HG02610 (cell line): Measurements from ENCODE around the gene TEKT2.
A peak's percentile ranks its signal among the peaks of the same experiment; 100 is the strongest.

Experiments
- ATAC-seq: cut with Tn5 transposase; IDR thresholded peaks from one replicate; pipeline ENCODE4 v1.9.1; 2021; ENCODE audit warnings: mild to moderate bottlenecking, moderate library complexity; ENCODE audit not compliant: unreplicated experiment

The TEKT2 gene

GRCh38 chr1:36099681-36100341 lies 15.9 kb downstream of the TEKT2 start:
- peak; percentile 48 for ATAC-seq

GRCh38 chr1:36100376-36100775 lies 16.5 kb downstream of the TEKT2 start:
- ATAC-seq, result no peak

- ATAC-seq, result no peak
Observed at GRCh38 chr1:36101546-36101945, 17.7 kb downstream of the TEKT2 start.

GRCh38 chr1:36106269-36106668 lies 22.4 kb downstream of the TEKT2 start:
- no peak for ATAC-seq

- no peak for ATAC-seq
Observed at GRCh38 chr1:36107394-36107793, 23.5 kb downstream of the TEKT2 start.

- ATAC-seq, result no peak
Observed at GRCh38 chr1:36108314-36108713, 24.4 kb downstream of the TEKT2 start.

GRCh38 chr1:36109041-36109679 lies 25.3 kb downstream of the TEKT2 start:
- no peak for ATAC-seq

- ATAC-seq, result no peak
Observed at GRCh38 chr1:36111151-36111550, 27.3 kb downstream of the TEKT2 start.

- no peak for ATAC-seq
Observed at GRCh38 chr1:36112823-36113222, 28.9 kb downstream of the TEKT2 start.

- no peak for ATAC-seq
Observed at GRCh38 chr1:36114371-36114770, 30.5 kb downstream of the TEKT2 start.

- ATAC-seq, result no peak
Observed at GRCh38 chr1:36115200-36115669, 31.3 kb downstream of the TEKT2 start.

- ATAC-seq, result no peak
Observed at GRCh38 chr1:36115931-36116330, 32.0 kb downstream of the TEKT2 start.

- ATAC-seq, result no peak
Observed at GRCh38 chr1:36116901-36117300, 33.0 kb downstream of the TEKT2 start.

GRCh38 chr1:36118447-36119204 lies 34.7 kb downstream of the TEKT2 start:
- no peak for ATAC-seq

- ATAC-seq, result no peak
Observed at GRCh38 chr1:36119456-36119855, 35.6 kb downstream of the TEKT2 start.

- ATAC-seq, result no peak
Observed at GRCh38 chr1:36122062-36123030, 38.5 kb downstream of the TEKT2 start.

- no peak for ATAC-seq
Observed at GRCh38 chr1:36123356-36123755, 39.5 kb downstream of the TEKT2 start.

GRCh38 chr1:36124404-36125128 lies 40.7 kb downstream of the TEKT2 start:
- no peak for ATAC-seq

GRCh38 chr1:36125129-36125991 lies 41.5 kb downstream of the TEKT2 start, which contains the start of gene COL8A2:
Gene COL8A2, minus strand, starts transcription at chr1:36125222. Its CDS starts 24,980 bp downstream, at chr1:36100242.
- ATAC-seq, result no peak
